ENCODE data around the gene MCF2L2. TPM values are rescaled to one million over a fixed set of nuclear protein-coding genes. Genes with fewer than 3 reads are reported as not detected.
A peak's percentile ranks its signal among the peaks of the same experiment; 100 is the strongest.

Gene MCF2L2
- total RNA-seq, 1 donor from 2014 or later: 2.1 TPM

DNA sequence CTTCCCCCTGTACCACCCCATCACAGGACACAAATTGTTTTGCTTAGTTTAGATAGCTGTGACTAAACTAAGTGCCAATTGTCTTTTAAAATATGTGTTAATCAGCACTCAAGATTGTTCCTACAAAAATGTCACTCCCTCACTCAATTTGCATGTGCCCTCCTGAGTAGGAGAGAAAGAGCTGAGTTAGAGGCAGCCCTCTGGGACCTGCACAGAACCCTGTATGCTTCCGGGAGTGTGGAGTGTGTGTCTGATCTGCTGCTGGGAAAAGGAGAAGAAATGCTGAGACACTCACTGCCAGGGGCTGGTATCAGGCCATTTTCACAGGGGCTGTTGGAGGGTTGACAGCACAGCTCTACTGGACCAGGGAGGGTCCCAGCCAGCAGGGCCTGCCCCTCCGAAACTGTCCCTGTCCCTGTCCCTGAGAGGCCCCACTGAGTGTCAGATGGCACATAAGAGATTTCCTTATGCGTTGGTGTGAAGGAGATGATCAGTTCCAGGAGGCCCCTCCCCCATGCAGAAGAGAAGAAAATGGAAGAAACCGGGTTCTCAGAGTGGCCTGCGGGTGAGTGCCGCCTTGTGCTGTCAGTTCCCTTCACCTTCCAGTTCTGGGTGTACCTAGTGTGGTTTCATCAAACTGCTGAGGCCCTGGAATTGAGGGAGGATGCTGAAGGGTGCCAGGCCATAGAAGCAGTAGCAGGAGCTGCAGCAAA is 179.3 kb downstream of the MCF2L2 start:
- no peak for DNase-seq (ENCODE audit: low read depth, low spot score)
- TF ChIP-seq, protein P1, sequence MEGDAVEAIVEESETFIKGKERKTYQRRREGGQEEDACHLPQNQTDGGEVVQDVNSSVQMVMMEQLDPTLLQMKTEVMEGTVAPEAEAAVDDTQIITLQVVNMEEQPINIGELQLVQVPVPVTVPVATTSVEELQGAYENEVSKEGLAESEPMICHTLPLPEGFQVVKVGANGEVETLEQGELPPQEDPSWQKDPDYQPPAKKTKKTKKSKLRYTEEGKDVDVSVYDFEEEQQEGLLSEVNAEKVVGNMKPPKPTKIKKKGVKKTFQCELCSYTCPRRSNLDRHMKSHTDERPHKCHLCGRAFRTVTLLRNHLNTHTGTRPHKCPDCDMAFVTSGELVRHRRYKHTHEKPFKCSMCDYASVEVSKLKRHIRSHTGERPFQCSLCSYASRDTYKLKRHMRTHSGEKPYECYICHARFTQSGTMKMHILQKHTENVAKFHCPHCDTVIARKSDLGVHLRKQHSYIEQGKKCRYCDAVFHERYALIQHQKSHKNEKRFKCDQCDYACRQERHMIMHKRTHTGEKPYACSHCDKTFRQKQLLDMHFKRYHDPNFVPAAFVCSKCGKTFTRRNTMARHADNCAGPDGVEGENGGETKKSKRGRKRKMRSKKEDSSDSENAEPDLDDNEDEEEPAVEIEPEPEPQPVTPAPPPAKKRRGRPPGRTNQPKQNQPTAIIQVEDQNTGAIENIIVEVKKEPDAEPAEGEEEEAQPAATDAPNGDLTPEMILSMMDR (conservative IDR thresholded peaks at IDR 0.05): no peak
- Mint-ChIP-seq H3K27ac (ENCODE audit: unreplicated experiment) (no peak overlapping the region), H3K27me3 (ENCODE audit: low read depth) (no peaks in the 10 kb centered on the region), H3K9me3 (no peaks in the 10 kb centered on the region), H3K4me1 (peaks cover 16% of the 10 kb centered on the region), H3K36me3 (ENCODE audit: low read depth) (no peaks in the 10 kb centered on the region), H3K4me3 (peak overlapping the region; percentile 56)

DNA sequence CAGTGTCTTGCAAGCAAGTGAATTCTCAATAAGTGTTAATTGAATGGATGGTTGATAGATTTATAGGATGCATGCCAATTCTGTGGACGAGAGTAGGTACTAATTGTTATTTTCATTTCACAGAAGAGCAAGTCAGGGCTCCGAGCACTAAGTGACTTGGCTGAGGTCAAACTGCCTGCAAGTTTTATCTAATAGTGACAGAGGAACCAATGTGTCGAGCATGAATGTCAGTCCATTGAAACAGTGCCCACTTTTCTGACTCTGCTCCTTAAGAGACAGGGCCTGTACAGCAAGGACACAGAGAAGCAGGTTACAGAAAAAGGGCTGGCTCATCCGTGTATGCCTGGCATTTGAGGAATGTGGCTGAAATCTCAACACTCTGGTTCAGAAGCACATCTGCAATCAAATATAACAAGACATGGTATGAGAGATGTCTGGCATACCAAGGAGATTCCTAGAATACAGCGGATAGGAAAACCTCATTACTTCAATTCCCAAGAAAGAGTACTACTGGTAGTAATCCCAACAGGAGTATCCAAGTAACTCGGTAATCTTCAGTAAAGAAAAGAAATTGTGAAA is 181.3 kb downstream of the MCF2L2 start:
- H3K9me3 Mint-ChIP-seq: peaks cover 3% of the 10 kb centered on the region
- H3K27ac Mint-ChIP-seq (ENCODE audit: unreplicated experiment): no peak overlapping the region
- no peaks in the 10 kb centered on the region for H3K27me3 Mint-ChIP-seq (ENCODE audit: low read depth)
- peaks cover 11% of the 10 kb centered on the region for H3K4me1 Mint-ChIP-seq
- DNase-seq (ENCODE audit: low read depth, low spot score): no peak
- H3K4me3 Mint-ChIP-seq: no peak overlapping the region
- TF ChIP-seq, protein P1 (conservative IDR thresholded peaks at IDR 0.05): no peak
- peaks cover 4% of the 10 kb centered on the region for H3K36me3 Mint-ChIP-seq (ENCODE audit: low read depth)

DNA sequence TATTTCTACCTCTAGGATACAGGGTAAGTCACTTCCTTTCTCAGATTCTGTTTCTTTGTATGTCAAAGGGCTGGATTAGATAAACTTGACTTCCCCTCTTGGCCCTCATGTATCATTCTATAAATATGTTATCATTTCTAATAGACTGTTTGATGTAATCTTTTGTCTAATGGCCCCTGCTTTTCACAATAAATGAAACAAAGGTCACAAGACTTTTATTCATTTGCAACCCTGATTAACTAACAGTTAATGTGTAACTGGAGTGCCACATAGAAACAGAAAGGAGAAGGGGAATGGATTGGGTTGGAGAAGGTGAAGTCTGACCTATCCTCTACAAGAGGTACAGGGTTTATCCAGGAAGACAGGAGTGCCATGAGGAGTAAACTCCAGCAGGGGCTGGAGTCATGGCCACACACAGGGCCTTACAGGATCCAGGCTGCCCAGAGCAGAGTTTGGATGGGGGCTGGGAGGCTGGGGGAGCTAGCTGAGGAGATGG is 183.4 kb downstream of the MCF2L2 start:
- Mint-ChIP-seq H3K27ac (ENCODE audit: unreplicated experiment) (no peak overlapping the region), H3K4me1 (peaks cover 11% of the 10 kb centered on the region), H3K4me3 (no peak overlapping the region), H3K27me3 (ENCODE audit: low read depth) (peaks cover under 1% of the 10 kb centered on the region), H3K9me3 (peaks cover 6% of the 10 kb centered on the region), H3K36me3 (ENCODE audit: low read depth) (peaks cover 4% of the 10 kb centered on the region)
- TF ChIP-seq, protein P1 (conservative IDR thresholded peaks at IDR 0.05): no peak
- no peak for DNase-seq (ENCODE audit: low read depth, low spot score)

DNA sequence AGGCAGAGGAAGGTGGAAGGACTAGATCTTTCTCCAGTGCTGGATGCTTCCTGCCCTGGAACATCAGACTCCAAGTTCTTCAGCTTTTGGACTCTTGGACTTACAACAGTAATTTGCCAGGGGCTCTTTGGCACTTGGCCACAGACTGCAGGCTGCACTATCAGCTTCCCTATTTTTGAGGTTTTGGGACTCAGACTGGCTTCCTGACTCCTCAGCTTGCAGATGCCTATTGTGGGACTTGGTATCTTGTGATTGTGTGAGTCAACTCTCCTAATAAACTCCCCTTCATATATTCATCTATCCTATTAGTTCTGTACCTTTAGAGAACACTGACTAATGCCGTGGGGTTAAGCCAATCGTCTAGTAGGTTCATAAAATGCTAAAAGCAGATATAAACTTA is 184.2 kb downstream of the MCF2L2 start:
- TF ChIP-seq, protein P1 (conservative IDR thresholded peaks at IDR 0.05): no peak
- Mint-ChIP-seq H3K27me3 (ENCODE audit: low read depth) (peaks cover 3% of the 10 kb centered on the region), H3K4me1 (peaks cover 5% of the 10 kb centered on the region), H3K9me3 (peaks cover 9% of the 10 kb centered on the region), H3K27ac (ENCODE audit: unreplicated experiment) (no peak overlapping the region), H3K36me3 (ENCODE audit: low read depth) (peaks cover 10% of the 10 kb centered on the region), H3K4me3 (no peak overlapping the region)
- DNase-seq (ENCODE audit: low read depth, low spot score): no peak

DNA sequence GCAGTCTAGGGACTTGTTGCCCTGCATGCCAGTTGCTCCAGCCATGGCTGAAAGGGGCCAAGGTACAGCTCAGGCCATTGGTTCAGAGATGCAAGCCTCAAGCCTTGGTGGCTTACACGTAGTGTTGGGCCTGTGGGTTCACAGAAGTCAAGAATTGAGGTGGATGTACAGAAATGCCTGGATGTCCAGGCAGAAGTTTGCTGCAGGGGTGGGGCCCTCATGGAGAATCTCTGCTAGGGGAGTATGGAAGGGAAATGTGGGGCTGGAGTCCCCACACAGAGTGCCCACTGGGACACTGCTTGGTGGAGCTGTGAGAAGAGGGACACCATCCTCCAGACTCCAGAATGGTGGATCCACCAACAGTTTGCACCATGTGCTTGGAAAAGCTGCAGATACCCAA is 186.0 kb downstream of the MCF2L2 start:
- Mint-ChIP-seq H3K4me3 (no peak overlapping the region), H3K27ac (ENCODE audit: unreplicated experiment) (no peak overlapping the region), H3K4me1 (no peaks in the 10 kb centered on the region), H3K27me3 (ENCODE audit: low read depth) (peaks cover 3% of the 10 kb centered on the region), H3K36me3 (ENCODE audit: low read depth) (peaks cover 10% of the 10 kb centered on the region), H3K9me3 (peaks cover 9% of the 10 kb centered on the region)
- TF ChIP-seq, protein P1 (conservative IDR thresholded peaks at IDR 0.05): no peak
- no peak for DNase-seq (ENCODE audit: low read depth, low spot score)
